Stimulated activated memory B cell treated with anti-CD40 and anti-IgM and Interleukin-4, amounts not matched to agents 10 μg/mL and 1 μg/mL and 100 μg/mL, for 72 hours (primary cell): ENCODE data around the gene PKD2.

ENCODE experiments used
- ATAC-seq: fragments of 150-1000 bp; cut with Tn5 transposase; 2 replicates; pipeline ENCODE4 v1.10.0; 2021
- H3K27ac Mint-ChIP-seq: one replicate; pipeline ENCODE4 v1.8.0; 2022; ENCODE audit warnings: mild to moderate bottlenecking, mixed read lengths
- H3K27me3 Mint-ChIP-seq: one replicate; pipeline ENCODE4 v1.8.0; 2022; ENCODE audit warnings: mixed read lengths
- H3K36me3 Mint-ChIP-seq: one replicate; pipeline ENCODE4 v1.8.0; 2022; ENCODE audit warnings: mixed read lengths
- H3K4me1 Mint-ChIP-seq: one replicate; pipeline ENCODE4 v1.8.0; 2022; ENCODE audit warnings: mixed read lengths
- H3K4me3 Mint-ChIP-seq: one replicate; pipeline ENCODE4 v1.8.0; 2022; ENCODE audit warnings: mild to moderate bottlenecking, moderate library complexity, mixed read lengths
- H3K9me3 Mint-ChIP-seq: one replicate; pipeline ENCODE4 v1.8.0; 2022; ENCODE audit warnings: mixed read lengths

PKD2 gene

DNA sequence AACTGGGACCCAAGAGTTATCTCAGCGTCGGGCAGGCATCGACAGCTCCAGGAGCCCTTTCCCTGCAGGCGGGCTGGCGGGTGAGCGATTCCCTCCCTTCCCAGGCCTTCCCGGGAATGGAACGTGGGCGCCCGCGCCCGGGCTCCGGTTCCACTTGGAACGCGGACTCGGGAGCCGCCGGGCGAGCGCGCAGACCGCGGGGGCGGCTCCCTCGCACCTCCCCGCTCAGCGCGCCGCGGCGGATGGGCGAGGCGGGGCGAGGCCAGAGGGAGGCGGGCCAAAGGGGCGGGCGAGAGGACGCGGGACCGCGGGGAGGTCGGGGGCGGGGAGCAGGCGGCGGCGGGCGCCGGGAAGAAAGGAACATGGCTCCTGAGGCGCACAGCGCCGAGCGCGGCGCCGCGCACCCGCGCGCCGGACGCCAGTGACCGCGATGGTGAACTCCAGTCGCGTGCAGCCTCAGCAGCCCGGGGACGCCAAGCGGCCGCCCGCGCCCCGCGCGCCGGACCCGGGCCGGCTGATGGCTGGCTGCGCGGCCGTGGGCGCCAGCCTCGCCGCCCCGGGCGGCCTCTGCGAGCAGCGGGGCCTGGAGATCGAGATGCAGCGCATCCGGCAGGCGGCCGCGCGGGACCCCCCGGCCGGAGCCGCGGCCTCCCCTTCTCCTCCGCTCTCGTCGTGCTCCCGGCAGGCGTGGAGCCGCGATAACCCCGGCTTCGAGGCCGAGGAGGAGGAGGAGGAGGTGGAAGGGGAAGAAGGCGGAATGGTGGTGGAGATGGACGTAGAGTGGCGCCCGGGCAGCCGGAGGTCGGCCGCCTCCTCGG, at the start of gene PKD2:
PKD2 (plus strand) TSS at position 332 of the 818 bp plus-strand sequence; CDS start at position 431, 99 bp downstream.
- peak within 1 kb of the TSS; percentile 46 for H3K27ac Mint-ChIP-seq
- H3K9me3 Mint-ChIP-seq, result no peaks in the 10 kb centered on the region
- peak within 1 kb of the TSS; percentile 89 for H3K4me3 Mint-ChIP-seq
- H3K27me3 Mint-ChIP-seq, result no peaks in the 10 kb centered on the region
- H3K4me1 Mint-ChIP-seq, result peaks cover 17% of the 10 kb centered on the region
- no peaks in the 10 kb centered on the region for H3K36me3 Mint-ChIP-seq
- peak; percentile 91 for ATAC-seq

DNA sequence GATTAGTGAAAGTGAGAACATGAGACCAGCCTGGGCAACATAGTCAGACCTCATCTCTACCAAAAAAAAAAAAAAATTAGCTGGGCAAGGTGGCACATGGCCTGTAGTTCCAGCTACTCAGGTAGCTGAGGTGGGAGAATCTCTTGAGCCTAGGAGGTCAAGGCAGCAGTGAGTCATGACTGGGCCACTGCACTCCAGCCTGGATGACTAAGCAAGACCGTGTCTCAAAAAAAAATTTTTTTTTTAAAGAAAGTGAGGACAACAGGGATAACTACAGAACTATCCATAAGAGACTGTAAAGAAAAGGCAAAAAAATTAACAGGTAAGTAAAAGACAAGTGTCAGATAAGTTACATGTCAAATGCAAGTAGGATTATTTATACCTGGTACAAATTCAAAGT, 45.4 kb upstream of the PKD2 start:
- Mint-ChIP-seq H3K4me1 (no peaks in the 10 kb centered on the region), H3K27ac (no peak overlapping the region), H3K4me3 (no peak overlapping the region), H3K27me3 (peaks cover under 1% of the 10 kb centered on the region), H3K9me3 (no peaks in the 10 kb centered on the region), H3K36me3 (no peaks in the 10 kb centered on the region)
- no peak for ATAC-seq

DNA sequence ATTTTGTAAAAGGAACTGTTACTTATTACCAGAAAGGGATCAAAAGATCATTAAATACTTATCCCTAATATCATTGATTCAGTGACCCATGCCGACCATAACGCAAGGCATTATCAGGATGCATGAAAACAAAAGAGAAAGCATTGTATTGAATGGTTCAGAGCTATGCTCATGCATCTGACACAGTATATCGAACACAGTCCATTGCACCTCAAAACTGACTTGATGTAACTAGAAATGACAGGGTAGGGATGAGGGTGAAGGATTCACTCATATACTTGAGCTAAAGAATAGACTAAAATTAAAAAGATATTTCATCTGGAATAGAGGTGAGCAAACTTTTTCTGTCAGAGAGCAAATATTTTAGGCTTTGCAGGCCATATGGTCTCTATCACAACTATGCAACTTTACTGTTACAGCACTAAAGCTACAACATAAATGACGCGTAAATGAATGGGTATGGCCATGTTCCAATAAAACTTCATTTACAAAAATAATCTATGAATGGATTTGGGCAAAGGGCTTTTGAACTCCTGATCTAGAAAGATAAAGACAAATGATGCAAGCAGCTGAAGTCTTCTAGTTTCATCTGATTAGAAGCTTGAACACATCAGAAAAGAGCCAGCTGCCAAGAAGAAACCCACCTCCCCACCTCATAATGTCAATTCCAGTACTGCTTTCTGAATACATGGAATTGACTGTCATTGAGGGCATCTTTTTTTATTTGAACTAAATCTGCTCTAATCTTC, 44.9 kb upstream of the PKD2 start:
- Mint-ChIP-seq H3K27ac (no peak overlapping the region), H3K4me3 (no peak overlapping the region), H3K27me3 (peaks cover 6% of the 10 kb centered on the region), H3K4me1 (no peaks in the 10 kb centered on the region), H3K9me3 (no peaks in the 10 kb centered on the region), H3K36me3 (no peaks in the 10 kb centered on the region)
- no peak for ATAC-seq

DNA sequence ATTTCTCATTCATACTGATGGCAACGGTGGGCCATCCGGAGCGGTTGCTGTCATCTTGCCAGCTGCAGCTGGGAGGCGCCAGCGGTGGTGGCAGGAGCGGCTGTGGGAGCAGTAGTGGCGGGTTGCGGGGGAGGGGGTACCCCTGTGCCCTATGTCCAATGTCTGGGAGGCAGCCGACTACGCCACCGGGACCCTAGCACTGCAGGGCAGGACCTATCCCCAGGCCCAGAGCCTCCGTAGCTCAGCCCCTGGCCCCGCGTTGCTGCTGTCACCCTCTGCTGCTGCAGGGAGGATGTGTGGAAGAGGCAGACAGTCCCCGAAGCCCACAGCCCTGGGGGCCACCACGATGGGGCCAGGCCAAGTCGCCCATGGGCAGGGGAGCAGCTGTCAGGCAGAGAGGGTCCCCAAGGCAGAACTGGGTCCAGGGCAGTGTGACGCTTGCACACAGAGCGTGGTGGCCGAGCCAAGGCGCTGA, 41.9 kb upstream of the PKD2 start:
- no peaks in the 10 kb centered on the region for H3K36me3 Mint-ChIP-seq
- H3K4me3 Mint-ChIP-seq, result no peak overlapping the region
- no peak for ATAC-seq
- no peak overlapping the region for H3K27ac Mint-ChIP-seq
- H3K27me3 Mint-ChIP-seq, result peaks cover 29% of the 10 kb centered on the region
- H3K4me1 Mint-ChIP-seq, result no peaks in the 10 kb centered on the region
- H3K9me3 Mint-ChIP-seq, result no peaks in the 10 kb centered on the region

DNA sequence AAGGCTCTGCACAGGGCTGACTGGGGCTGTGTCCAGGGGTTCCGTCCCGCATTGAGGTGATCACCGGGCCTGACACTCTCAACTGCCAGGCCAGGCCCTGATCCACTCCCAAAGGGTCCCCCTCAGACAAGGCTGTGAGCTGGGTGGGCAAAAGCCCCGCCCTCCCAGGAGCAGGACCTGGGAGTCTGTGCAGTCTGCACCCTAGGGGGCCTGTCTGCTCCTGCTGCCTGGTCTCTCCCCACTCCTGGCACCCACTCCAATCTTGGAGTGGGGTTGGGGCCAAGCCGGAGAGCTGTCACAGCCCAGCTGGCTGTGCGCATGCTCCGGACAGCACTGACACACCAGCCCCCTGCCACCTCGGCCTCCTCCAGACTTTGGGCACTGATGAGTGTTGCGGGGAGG, 41.3 kb upstream of the PKD2 start:
- Mint-ChIP-seq H3K27ac (no peak overlapping the region), H3K4me1 (no peaks in the 10 kb centered on the region), H3K9me3 (no peaks in the 10 kb centered on the region), H3K36me3 (no peaks in the 10 kb centered on the region), H3K27me3 (peaks cover 29% of the 10 kb centered on the region), H3K4me3 (no peak overlapping the region)
- peak; percentile 29 for ATAC-seq

DNA sequence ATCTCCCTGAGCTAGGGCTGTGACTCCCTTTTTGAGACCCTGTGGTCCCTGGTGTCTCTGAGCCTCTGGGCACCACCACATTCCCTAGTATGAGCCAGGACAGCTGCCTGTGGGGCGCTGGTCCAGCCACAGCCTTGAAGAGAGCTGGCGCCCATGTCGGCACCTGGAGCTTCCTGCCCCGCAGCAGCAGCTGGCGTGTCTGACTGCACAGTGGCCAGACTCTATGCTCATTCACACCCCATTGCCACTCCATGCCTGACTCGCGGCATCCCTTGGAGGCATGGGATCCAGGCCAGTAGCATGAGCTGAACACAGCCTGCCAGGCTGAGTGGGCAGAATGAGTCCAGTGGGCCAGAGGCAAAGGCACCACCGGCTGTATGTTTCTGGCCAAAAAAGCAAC, 40.2 kb upstream of the PKD2 start:
- Mint-ChIP-seq H3K4me3 (no peak overlapping the region), H3K27me3 (peaks cover 29% of the 10 kb centered on the region), H3K27ac (no peak overlapping the region), H3K4me1 (no peaks in the 10 kb centered on the region), H3K9me3 (no peaks in the 10 kb centered on the region), H3K36me3 (no peaks in the 10 kb centered on the region)
- ATAC-seq, result peak; percentile 5

DNA sequence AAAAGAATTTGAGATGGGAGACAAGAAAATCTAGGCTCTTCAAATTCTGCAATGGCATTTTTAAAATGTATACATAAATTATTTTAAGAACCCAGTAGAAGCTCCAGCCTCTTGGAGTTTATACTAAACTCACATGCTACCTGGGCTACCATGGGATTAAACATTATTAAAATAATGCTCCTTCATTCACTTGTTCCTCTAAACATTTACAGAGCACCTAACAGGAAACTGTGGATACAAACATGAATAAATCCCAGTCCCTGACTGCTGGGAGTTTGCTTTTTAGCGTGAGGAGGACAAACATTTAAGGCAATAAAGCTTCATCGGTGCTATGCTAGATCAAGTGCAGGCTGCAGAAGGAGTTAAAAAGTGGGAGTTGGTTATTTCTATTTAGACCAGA, 37.3 kb upstream of the PKD2 start:
- Mint-ChIP-seq H3K27ac (no peak overlapping the region), H3K4me1 (peaks cover under 1% of the 10 kb centered on the region), H3K4me3 (no peak overlapping the region), H3K27me3 (peaks cover 29% of the 10 kb centered on the region), H3K9me3 (no peaks in the 10 kb centered on the region), H3K36me3 (no peaks in the 10 kb centered on the region)
- ATAC-seq, result no peak

DNA sequence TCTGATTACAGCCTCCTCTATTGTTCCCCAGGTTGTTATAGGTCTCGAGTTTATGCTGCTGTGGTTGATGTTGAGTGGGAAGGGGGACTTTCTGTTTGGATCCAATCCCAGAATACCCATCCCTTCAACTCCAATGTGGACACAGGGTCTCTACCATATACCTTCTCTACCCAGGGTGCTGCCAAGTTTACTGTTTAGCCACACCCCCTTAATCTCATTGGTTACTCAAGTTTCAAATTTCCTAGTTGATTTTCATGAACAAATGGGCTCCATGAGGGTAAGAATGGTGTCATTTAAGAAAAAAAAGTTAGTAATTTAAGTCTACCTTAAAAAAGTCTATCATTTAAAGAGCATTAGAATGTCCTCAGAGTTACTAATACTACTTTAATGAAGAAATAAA, 35.6 kb upstream of the PKD2 start:
- Mint-ChIP-seq H3K27ac (no peak overlapping the region), H3K36me3 (no peaks in the 10 kb centered on the region), H3K27me3 (peaks cover 29% of the 10 kb centered on the region), H3K9me3 (no peaks in the 10 kb centered on the region), H3K4me1 (peaks cover 7% of the 10 kb centered on the region), H3K4me3 (no peak overlapping the region)
- no peak for ATAC-seq

DNA sequence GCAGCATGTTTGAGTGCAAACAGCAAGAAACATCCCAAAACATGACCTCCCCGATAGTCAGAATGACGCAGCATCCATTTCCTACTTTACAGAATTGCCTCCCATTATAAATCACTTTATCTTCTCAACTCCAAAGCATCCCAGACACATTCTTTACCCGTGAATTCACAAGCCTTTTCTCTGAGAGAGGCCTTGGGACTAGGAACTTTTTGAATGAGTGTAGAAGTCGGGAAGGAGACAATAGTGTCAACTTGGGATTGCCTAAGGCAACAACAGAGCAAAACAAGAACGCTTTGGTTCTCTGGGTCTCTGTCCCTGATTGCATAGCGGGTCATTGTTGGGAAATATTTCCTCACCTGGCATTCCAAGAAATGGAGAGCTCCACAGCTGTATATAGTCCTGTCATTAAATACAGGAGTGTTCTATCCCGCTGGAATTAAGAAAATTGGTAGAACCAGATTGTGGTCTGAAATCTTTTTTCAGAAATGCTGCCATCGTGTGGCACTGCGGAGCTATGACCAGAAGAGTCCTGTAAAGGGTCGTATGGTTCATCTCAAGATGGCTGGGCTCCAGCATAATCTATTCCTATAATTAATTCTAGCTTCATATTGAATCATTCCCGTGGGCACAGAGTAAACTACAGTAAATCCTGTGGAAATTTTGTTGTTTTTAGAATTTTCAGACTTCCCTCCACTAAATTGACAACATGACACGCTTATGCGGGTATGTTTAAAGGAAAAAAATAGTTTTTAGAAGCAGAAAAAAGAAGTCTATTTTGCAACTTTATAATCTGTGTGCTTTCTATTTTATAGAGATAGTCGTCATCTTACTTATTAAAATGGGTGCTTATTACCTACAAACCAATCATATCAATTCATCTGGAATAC, 33.9 kb upstream of the PKD2 start:
- Mint-ChIP-seq H3K4me3 (no peak overlapping the region), H3K27me3 (peaks cover 23% of the 10 kb centered on the region), H3K27ac (no peak overlapping the region), H3K9me3 (no peaks in the 10 kb centered on the region), H3K4me1 (peaks cover 7% of the 10 kb centered on the region), H3K36me3 (no peaks in the 10 kb centered on the region)
- no peak for ATAC-seq

DNA sequence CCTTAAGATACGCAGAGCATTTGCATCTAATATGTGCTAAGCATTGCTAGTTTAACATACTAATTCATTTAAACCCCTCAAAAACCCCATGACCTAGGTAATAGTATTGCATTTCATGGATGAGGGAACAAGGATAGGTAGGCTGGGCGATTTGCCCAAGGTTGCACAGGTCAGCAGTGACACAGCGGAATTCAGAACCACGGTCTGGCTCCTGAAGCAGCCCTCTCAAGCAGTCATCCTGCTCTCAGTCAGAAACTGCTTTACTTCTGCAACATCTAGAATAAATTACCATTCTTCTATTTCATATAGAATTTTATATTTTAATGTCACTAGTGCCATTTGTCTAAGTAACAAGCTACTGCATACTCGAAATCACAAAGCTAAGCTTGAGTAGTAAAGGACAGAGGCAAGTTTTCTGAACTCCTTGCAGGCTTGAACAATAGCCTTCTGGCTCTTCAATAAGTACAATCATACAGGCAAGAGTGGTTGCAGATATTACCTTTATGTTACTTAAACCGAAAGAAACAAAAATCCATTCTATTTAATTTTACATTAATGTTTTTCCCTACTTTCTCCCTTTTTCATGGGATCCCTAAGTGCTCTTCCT, 32.5 kb upstream of the PKD2 start:
- no peak for ATAC-seq
- Mint-ChIP-seq H3K9me3 (no peaks in the 10 kb centered on the region), H3K4me3 (no peak overlapping the region), H3K36me3 (no peaks in the 10 kb centered on the region), H3K27me3 (peaks cover 10% of the 10 kb centered on the region), H3K27ac (no peak overlapping the region), H3K4me1 (peaks cover 7% of the 10 kb centered on the region)

DNA sequence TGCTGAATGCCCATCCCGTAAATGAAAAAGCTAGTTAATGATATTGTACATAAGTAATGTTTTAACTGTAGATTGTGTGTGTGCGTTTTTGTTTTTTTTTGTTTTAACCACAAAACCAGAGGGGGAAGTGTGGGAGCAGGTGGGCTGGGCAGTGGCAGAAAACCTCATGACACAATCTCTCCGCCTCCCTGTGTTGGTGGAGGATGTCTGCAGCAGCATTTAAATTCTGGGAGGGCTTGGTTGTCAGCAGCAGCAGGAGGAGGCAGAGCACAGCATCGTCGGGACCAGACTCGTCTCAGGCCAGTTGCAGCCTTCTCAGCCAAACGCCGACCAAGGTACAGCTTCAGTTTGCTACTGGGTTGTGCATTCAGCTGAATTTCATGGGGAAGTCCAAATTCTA, 32.0 kb upstream of the PKD2 start, which contains the start of gene SPP1:
SPP1 (plus strand) TSS at position 249 of the 400 bp plus-strand sequence. CDS start 1,182 bp downstream, outside the sequence.
- no peak within 1 kb of the TSS for H3K4me3 Mint-ChIP-seq
- no peak within 1 kb of the TSS for H3K27ac Mint-ChIP-seq
- peaks cover 10% of the 10 kb centered on the region for H3K27me3 Mint-ChIP-seq

DNA sequence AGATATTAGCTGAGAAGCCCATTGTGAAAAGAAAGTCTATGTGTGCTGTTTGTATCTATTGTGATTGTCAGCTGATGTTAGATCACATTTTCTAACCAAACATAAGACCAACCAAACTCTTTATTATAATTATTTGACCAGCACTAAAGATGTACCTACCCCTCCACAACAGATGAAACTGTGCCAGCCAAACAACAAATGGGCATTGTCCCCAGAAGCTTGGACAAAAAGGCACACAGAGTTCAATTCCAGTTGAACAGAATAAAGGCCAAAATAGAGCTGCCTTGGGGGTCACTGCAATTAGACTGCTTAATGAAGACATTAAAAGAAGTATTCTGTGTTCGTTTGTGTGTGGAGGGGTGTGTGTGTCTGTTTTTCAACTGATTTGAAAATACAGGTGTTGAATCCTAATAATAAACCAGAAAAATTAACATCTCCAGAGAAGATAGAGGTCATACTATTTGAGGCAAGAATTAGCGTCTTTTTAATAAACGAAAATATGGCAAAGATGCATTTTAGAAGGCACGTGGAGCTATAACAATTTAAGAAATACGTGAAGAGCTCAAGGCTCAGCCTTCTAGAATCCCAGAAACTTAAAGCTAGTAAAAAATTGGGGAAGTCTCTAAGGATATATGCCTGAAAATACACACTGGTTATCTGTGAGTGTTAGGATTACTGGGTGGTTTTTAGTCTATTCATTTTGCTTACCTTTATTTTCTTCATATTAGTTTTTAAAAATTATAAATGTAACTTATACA, 29.7 kb upstream of the PKD2 start:
- peaks cover 7% of the 10 kb centered on the region for H3K4me1 Mint-ChIP-seq
- no peak for ATAC-seq
- peaks cover 10% of the 10 kb centered on the region for H3K27me3 Mint-ChIP-seq
- H3K36me3 Mint-ChIP-seq, result no peaks in the 10 kb centered on the region
- H3K4me3 Mint-ChIP-seq, result no peak overlapping the region
- H3K27ac Mint-ChIP-seq, result no peak overlapping the region
- no peaks in the 10 kb centered on the region for H3K9me3 Mint-ChIP-seq

More for the DNA sequence above, 32.0 kb upstream of the PKD2 start, which contains the start of gene SPP1:
- Mint-ChIP-seq H3K4me1 (peaks cover 7% of the 10 kb centered on the region), H3K9me3 (no peaks in the 10 kb centered on the region), H3K36me3 (no peaks in the 10 kb centered on the region)
- peak; percentile 59 for ATAC-seq

DNA sequence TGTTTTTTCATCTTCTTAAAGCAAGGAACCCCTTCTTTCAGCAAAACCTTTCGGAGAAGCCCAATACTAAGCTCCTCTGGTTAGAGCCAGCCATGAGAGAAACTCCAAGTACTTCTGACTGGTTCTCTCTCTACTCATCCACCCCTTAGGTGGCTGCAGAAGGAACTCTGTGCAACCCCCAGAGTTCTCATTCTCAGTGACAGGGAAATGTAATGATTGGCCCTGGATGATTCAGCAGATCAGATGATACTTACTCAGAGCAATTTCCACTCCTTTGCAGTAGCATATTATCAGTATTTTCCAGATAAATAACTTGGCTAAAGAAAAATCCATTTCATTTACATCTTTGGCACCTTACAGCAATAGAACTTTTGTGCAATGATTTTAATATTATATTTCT, 28.8 kb upstream of the PKD2 start:
- Mint-ChIP-seq H3K27ac (no peak overlapping the region), H3K4me1 (peaks cover 7% of the 10 kb centered on the region), H3K9me3 (no peaks in the 10 kb centered on the region), H3K36me3 (no peaks in the 10 kb centered on the region), H3K4me3 (no peak overlapping the region), H3K27me3 (peaks cover 15% of the 10 kb centered on the region)
- ATAC-seq, result no peak

DNA sequence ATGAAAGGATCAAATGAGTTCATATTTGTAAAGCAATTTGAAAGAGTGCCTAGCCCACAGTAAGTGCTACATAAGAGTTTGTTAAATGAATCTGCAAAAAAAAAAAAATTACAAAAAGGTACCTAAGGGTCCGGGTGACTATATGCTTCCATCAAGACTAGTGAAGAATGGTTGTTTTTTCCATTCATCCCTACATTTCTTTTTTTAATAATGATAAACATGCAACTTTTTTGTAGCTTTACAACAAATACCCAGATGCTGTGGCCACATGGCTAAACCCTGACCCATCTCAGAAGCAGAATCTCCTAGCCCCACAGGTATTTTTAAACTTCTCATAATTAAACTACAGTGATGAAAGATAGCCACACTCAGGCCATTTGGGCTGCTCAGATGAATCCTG, 27.6 kb upstream of the PKD2 start:
- Mint-ChIP-seq H3K9me3 (no peaks in the 10 kb centered on the region), H3K27ac (no peak overlapping the region), H3K27me3 (peaks cover 23% of the 10 kb centered on the region), H3K4me1 (peaks cover 7% of the 10 kb centered on the region), H3K36me3 (no peaks in the 10 kb centered on the region), H3K4me3 (no peak overlapping the region)
- no peak for ATAC-seq
